ENCODE data around the gene PTPRN2.

DNA sequence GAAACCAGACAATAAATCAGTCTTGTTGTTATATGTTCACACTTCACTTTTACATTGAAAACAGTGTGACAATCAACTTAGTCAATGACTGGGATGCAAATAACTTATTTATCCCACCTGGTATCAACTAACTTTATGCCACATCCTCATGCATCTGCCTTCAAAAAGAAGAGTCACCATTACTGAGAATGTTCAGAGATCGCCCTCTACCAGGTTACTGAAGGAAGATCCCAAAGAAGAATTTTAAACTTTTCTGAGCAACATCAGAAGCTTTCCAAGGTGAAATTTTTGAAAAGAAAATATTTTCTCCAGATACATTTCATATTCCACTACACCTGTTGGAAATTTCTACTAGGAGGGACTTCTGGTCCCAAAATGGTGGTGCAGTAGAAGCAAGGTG, 359.5 kb downstream of the PTPRN2 start:
- TF ChIP-seq, protein P1, sequence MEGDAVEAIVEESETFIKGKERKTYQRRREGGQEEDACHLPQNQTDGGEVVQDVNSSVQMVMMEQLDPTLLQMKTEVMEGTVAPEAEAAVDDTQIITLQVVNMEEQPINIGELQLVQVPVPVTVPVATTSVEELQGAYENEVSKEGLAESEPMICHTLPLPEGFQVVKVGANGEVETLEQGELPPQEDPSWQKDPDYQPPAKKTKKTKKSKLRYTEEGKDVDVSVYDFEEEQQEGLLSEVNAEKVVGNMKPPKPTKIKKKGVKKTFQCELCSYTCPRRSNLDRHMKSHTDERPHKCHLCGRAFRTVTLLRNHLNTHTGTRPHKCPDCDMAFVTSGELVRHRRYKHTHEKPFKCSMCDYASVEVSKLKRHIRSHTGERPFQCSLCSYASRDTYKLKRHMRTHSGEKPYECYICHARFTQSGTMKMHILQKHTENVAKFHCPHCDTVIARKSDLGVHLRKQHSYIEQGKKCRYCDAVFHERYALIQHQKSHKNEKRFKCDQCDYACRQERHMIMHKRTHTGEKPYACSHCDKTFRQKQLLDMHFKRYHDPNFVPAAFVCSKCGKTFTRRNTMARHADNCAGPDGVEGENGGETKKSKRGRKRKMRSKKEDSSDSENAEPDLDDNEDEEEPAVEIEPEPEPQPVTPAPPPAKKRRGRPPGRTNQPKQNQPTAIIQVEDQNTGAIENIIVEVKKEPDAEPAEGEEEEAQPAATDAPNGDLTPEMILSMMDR (IDR thresholded peaks at IDR 0.05), result no peak
- TF ChIP-seq POLR2A (IDR thresholded peaks at IDR 0.05), result no peak
